GM18526 (cell line): ENCODE measurements around the gene ITGA6.

ENCODE experiments used
- POLR2A ChIP-seq: IDR thresholded peaks from 3 replicates; pipeline ENCODE4 v1.6.1; 2011; ENCODE audit not compliant: insufficient read length; ENCODE audit errors: extremely low read depth

The ITGA6 gene

DNA sequence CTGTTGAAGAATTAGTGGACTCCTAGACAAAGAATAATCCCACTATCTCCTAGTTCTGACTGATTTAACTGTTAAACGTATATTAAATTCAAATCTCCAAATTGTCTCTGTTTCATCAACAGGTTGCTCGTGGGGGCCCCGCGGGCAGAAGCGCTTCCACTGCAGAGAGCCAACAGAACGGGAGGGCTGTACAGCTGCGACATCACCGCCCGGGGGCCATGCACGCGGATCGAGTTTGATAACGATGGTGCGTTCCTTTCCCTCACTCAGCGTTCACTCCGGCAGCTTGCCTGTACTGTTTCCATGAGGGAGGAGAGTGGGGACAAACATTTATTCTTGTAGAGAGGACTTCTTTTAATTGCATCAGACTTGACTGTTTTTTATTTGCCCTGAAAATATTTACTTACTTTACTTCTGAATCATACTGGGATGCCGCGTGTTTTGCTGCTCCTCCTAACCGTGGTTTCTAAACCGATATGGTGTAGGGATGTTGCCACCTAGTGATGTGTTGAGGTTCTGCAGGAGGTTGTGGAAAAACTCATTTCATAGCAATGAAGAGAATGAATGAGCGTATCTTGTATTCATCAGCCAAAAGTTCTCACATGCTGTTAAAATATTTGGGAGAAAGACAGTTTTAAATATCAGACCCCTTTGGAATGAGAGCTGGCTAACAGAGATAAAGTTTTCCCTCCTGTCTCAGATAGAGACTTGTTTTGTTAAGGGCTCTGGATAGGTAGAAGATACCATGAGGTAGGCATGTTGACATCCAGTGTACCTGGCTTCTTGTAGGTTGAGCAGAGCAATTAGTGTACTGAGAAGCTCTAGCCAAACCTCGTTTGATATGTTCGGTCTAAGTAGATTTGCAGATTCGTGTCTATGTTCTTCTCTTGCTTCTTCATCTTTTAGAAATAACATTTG is 38.3 kb downstream of the ITGA6 start:
- TF ChIP-seq POLR2A = no peak

DNA sequence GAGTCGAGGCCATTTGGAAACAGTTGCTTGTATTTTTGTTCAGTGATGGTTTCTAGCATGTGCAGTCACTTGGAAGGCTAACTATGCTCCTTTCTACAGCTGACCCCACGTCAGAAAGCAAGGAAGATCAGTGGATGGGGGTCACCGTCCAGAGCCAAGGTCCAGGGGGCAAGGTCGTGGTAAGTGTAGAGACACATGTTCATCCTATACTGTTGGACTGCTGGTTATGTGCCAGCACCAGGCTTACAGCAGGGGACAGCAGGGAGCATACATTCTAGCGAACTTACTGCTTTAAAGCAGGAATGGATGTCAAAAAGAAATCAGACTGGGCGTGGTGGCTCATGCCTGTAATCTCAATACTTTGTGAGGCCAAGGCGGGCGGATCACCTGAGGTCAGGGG is 40.0 kb downstream of the ITGA6 start:
- no peak for TF ChIP-seq POLR2A

DNA sequence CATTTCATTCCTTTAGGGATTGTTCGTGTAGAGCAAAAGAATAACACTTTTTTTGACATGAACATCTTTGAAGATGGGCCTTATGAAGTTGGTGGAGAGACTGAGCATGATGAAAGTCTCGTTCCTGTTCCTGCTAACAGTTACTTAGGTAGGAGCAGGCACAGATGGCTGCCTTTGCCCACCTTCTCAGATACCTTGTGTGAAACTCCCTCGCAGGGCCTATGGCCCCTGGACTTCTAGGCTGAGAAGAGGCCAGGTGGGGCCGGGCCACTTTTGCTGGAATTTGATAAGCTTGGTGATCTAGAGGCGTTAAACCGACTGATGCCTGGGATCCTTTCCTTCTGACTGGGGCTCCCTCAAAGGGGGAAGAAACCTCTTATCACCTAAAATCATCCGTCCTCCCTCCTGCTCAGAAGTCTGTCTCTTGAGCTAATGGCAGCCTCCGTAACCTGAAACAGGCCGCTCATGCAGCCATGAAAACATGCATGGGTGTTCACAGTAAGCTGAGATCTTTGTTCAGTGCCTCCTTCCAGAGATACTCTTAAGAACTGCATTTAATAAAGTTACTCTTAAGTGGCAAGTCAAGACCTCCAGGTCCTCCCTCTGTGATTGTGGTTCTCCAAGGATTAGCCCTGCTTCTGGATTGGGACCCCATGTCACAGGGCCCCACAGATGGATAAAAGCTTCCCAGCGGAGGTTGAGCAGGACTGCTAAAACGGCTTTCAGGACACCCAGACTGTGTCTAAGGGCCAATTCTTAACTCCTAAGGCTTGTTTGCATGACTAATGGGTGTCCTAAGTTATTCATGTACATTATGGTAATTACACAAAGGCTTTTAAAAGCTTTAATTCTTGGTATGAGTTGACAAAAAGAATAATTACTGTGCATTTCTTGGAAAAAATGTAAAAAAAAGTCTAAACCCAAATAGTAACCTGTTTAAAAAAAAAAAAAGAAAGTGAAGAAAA is 43.9 kb downstream of the ITGA6 start:
- TF ChIP-seq POLR2A = no peak

DNA sequence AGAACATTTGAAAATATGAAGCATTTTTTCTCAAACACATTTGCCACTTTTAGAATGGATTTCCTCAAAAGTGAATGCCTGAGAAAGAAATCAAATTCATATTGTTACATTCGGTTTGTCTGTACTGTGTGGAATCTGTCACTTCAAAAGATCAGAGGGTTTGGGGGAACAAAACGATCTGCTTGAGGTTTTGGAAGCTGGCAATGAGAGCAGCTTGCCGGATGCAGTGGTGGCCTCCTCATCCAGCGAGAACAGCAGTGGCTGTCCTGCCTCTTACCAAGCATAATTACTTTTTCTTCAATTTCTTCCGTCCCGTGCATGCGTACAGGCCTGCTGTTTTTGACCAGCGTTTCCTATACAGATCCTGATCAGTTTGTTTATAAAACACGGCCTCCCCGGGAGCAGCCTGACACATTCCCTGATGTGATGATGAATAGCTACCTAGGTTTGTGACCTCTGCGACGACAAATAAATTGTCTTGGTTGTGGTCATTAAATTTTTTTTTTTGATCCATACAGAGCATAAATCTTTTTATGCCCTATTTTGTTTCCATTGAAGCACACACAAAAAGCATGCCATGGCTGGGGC is 45.2 kb downstream of the ITGA6 start:
- no peak for TF ChIP-seq POLR2A

DNA sequence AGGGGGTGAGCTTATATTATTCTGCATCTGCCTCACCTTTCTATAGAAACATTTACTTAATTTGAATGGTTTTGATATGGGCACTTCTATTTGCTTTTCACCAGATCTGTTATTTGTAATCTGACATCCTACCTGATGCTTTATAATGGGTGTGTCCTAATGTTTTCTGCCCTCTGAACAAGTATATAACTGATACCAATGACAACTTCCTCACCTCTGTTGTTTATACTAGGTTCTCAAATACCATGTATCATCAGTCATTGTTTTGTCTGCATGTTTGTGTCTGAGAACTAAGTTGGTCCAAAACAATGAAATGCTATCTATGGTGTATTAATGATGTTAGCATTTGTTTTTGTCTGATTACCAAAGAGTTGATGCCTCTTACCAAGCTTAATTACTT is 45.8 kb downstream of the ITGA6 start:
- TF ChIP-seq POLR2A = no peak

DNA sequence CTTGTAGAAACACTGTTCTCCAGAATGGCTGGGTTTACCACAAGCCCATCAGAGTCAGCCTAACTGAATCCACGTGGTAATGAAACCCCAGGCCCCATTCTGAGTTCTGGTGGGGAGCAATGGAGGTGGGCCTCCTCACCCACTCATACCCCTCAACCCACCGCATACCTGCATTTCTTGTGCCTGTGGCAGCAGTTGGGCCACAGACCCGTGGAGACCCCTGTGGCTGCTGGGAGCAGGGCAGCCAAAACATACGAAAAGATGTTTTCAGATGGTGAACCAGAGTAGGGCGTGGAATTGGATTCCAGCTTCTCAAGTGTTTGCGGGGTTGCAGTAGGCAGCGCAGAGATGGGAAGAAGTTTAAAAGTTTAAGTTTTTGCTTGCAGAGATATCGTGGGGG is 51.0 kb downstream of the ITGA6 start:
- no peak for TF ChIP-seq POLR2A

DNA sequence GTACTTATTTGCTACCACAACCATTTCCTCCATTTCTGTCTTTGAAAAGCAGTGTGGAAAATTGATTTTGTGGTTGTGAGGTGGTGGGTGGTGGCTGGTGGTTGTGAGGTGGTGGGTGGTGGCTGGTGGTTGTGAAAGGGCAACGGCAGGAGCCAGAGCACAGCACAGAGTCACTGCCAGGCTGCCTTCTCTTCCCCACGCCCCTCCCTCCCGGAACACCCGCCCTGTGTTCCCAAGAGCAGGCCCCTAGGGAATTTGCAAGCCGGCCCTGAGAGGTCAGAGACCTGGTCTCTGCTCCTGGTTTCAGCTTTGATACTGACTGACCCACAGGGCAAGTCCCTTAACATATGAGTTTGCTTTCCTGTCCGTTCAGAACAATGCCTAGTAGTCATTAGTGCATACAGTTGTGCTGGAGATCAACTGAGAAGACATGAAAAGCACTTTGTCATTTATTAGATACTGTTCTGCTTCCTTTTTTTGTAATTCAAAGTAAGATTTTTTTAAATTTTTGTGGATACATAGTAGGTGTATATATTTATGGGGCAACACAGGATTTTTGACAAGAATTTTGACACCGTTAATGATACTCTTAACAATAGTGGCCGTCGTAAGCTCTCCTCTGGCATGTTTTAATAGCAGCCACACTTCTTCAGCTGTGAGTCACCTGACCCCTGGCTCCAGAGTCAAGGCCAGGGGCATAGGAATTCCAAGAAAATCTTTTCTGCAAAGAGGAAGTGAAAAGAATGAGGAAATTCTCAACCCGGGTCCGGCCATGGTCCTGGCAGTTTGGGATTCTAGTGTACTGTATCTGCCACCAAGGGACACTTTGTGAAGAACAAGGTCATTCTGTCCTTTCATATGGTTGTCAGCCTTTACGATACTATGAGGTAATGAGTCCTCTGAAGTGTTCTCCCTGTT is 53.2 kb downstream of the ITGA6 start:
- no peak for TF ChIP-seq POLR2A

DNA sequence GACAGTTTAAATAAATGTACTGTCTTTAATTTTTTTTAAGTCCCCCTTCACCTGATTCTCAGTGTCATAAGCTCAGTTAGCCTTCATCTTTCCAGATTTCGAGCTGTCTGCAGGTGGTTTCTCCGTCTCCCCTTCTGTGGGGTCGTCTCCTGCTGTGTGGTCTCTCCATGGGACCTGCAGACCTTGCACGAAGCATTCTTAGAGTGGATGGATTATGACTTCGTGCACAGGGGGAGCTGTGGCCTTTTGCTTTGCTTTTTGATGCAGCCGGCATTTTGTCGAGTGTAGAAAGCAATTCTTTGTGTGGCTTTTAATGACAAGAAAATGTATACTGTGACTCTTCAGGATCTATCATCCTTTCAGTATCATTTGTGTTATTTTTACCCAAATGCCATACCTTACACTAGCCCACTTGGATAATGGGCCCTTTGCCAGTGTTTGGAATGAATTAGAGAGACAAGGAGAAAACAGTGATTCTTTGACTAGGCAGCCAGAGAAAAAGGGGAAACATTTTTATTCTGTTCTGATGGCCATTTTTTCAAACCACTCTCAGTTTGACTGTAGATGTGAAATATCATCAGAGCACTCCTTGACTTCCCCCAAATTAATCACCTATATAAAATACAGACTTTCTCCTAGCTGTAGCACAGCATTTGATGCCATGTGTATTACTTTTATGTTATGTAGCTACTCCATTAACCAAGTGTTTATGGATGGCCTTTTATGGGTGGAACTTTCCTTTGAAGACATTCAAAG is 54.3 kb downstream of the ITGA6 start:
- TF ChIP-seq POLR2A = no peak

DNA sequence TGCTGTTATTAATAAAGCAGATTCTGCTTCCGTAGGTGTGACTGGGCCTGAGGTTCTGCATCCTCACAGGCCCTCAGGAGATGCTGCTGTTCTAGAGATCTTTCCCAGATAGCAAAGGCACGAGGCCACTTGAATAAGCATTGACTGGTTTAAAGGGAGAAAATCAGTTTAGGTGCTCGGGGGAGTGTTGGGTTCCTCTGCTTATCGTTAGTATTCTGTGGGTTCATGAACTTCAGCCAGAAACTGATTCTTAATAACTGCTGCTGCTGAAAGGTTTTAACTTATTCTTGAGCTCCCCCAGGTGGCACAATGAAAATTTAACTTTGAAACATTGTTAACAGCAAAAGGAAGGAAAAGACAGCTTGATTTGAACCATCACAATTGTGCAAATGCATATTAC is 56.9 kb downstream of the ITGA6 start:
- no peak for TF ChIP-seq POLR2A

DNA sequence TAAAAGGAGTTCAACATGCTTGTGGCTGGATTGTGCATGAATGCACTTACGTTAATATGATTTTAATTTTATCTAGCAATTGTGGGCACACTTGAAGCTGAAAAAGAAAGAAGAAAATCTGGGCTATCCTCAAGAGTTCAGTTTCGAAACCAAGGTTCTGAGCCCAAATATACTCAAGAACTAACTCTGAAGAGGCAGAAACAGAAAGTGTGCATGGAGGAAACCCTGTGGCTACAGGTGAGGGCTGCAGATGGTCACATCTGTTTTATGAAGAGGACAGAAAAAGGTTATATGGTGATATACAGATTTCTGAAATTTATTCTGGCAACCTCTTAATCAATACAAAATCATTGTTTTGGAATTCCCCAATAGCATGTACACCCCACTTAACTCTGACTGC is 57.3 kb downstream of the ITGA6 start:
- no peak for TF ChIP-seq POLR2A

DNA sequence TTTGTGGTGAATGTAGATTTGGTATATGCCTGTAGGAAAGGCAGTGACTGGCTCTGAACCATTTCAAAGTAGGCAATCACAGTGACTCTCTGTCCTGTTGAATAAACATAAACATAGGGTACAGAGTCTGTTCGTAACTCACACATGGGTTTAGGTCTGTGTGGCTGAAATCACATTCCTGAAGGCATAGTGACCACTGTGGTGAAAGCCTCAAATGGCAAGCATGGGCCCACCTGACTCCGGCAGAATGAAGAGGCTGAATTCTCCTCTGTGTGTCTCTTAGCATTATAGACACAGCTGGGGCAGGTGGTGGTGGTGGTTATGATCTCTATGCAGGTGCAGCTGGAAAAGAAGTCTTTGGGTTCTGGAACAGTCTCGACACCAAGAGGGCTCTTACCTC is 61.2 kb downstream of the ITGA6 start:
- no peak for TF ChIP-seq POLR2A

DNA sequence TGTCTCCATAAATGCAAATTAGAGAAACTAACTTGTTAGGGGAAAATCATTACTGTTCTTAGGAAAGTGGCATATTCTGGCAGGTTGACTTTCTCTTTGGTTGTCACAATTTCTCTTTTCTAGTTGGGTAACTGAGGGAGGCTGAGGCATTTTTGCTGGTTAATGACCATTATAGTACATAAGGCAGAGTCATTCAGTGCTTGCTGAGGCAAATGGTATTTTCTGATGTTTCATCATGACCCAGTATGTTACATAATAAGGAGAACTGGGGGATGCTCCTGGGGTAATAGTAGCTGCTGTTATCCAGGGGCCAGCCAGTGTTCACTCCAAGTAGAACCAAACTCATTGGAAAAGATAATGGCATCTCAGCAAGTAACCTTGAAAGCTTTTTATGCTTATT is 62.3 kb downstream of the ITGA6 start:
- no peak for TF ChIP-seq POLR2A

DNA sequence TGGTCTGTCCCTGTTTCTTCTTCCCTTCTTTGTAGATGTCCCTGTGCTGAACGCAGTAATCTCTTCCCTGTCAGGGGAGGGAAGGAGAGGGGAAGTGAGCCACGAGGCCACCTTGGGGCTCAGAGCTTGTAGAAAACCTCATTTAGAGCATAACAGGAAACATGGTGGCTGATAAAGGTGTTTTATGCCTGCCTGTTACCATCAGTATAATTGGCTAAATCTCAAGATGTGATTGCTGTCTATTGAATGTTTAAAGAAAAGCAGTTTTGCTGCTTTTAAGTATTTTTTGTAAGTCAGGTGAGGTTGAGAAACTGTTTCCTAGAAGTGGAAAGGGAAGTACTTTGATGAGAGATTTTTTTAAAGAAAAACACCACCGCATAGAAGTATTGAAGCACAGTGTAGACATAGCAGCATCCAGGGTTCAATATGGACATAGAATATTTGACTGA is 68.8 kb downstream of the ITGA6 start:
- TF ChIP-seq POLR2A = no peak

DNA sequence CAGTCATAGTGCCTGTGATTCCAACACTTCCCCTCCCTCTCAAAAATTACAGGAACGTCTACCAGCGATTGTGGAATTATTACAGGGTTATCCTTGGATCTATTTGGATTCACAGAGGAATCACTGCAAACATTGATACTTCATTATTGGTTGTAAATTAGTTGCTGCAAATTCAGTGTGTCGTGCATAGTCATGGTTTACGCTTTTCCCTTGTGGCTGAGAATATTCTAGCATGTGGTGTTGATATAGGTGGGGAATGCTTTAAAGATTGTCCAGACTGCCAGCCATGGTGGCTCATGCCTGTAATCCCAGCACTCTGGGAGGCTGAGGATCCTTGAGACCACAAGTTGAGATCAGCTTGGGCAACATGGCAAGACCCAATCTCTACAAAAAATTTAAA is 79.8 kb downstream of the ITGA6 start:
- TF ChIP-seq POLR2A = no peak
